ENCODE measurements around the gene MYH16.
"Not testable (repeated sequence)": the region's sequence is repeated elsewhere in the genome, so short reads cannot be mapped to it uniquely, and the experiment has no call there.

Gene MYH16

DNA sequence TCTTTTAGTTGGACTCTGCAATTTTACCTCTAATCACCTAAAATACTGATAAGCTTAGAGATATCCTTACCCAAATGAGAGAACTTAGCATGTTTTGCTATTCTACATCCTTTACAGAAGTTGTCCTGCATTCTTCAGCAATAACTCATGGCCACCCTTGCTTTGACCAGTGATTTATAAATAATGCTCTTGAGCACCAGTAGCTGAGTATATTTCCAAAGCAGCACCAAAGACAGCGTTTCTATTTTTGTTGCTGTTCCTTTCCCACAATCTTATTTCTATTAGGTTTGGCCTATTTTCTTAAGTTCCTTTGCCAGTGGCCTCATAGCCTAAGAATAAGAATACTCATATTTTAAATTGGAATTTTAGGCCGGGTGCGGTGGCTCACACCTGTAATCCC is 68.0 kb downstream of the MYH16 start:
- H3K4me1 ChIP-seq (ENCODE audit: control insufficient read depth, insufficient read depth, low read length): no peaks in the 10 kb centered on the region
- peaks cover 28% of the 10 kb centered on the region for H3K36me3 ChIP-seq (ENCODE audit: control insufficient read depth, insufficient read depth, low read length)
- no peak overlapping the region for H3K9ac ChIP-seq (ENCODE audit: low read length)
- H3K9me3 ChIP-seq (ENCODE audit: control insufficient read depth, low read length): no peaks in the 10 kb centered on the region
- H3K27me3 ChIP-seq (ENCODE audit: control insufficient read depth, insufficient read depth, low read length): no peaks in the 10 kb centered on the region
- H3K4me3 ChIP-seq (ENCODE audit: low read length): no peak overlapping the region

DNA sequence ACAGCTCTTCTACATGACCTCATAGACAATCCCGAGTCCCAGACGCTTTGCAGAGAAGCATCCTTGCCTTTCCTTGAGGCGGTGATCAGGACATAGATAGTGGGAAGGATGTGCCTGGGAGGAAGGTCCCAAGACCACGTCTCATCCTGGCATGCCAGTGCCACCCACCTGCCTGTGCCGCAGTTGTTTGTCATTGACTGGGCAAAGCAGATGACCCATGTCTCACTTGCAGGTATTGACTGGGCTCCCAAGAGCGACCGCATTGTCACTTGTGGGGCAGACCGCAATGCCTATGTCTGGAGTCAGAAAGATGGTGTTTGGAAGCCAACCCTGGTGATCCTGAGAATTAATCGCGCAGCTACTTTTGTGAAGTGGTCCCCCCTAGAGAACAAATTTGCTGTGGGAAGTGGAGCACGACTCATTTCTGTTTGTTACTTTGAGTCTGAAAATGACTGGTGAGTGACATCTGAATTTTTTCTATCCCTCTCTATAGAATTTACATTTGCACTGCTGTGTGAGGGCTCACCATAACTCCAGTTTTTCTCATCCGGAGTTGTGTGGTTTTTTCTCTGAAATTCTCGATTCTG is 71.5 kb downstream of the MYH16 start:
- no peaks in the 10 kb centered on the region for H3K4me1 ChIP-seq (ENCODE audit: control insufficient read depth, insufficient read depth, low read length)
- H3K27me3 ChIP-seq (ENCODE audit: control insufficient read depth, insufficient read depth, low read length): no peaks in the 10 kb centered on the region
- H3K36me3 ChIP-seq (ENCODE audit: control insufficient read depth, insufficient read depth, low read length): peaks cover 21% of the 10 kb centered on the region
- H3K4me3 ChIP-seq (ENCODE audit: low read length): no peak overlapping the region
- H3K9me3 ChIP-seq (ENCODE audit: control insufficient read depth, low read length): no peaks in the 10 kb centered on the region
- H3K9ac ChIP-seq (ENCODE audit: low read length): no peak overlapping the region

DNA sequence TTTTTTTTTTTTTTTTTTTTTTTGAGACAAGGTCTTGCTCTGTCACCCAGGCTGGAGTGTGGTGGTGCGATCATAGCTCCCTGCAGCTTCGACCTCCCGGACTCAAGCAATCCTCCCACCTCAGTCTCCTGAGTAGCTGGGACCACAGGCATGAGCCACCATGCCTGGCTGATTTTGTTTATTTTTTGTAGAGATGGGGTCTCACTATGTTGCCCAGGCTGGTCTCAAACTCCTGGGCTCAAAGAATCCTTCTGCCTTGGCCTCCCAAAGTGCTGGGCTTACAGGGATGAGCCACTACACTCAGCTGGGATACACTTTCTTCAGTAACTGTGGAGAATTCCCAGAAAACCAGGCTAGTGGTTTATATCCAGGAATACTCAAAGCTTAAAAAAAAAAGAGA is 78.0 kb downstream of the MYH16 start:
- not testable (repeated sequence) for H3K4me3 ChIP-seq (ENCODE audit: low read length); H3K9me3 ChIP-seq (ENCODE audit: control insufficient read depth, low read length); H3K27me3 ChIP-seq (ENCODE audit: control insufficient read depth, insufficient read depth, low read length); H3K4me1 ChIP-seq (ENCODE audit: control insufficient read depth, insufficient read depth, low read length); H3K9ac ChIP-seq (ENCODE audit: low read length)
- H3K36me3 ChIP-seq (ENCODE audit: control insufficient read depth, insufficient read depth, low read length): peaks cover 15% of the 10 kb centered on the region

DNA sequence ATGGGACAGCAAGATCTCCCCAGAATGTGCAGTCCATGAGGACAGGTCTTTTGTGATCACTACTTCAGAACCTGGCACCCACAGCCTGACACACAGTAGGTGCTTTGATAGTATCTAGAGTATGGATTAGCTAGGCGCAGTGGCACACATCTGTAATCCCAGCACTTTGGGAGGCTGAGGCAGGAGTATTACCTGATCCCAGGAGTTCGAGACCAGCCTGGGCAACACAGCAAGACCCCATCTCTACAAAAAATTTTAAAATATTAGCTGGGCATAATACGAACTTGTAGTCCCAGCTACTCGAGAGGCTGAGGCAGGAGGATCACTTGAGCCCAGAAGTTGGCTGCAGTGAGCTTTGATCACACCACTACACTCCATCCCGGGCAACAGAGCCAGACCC is 79.6 kb downstream of the MYH16 start:
- Histone ChIP-seq H3K36me3 (ENCODE audit: control insufficient read depth, insufficient read depth, low read length) (peaks cover 17% of the 10 kb centered on the region), H3K4me3 (ENCODE audit: low read length) (no peak overlapping the region), H3K9me3 (ENCODE audit: control insufficient read depth, low read length) (no peaks in the 10 kb centered on the region), H3K27me3 (ENCODE audit: control insufficient read depth, insufficient read depth, low read length) (no peaks in the 10 kb centered on the region), H3K9ac (ENCODE audit: low read length) (no peak overlapping the region), H3K4me1 (ENCODE audit: control insufficient read depth, insufficient read depth, low read length) (no peaks in the 10 kb centered on the region)

DNA sequence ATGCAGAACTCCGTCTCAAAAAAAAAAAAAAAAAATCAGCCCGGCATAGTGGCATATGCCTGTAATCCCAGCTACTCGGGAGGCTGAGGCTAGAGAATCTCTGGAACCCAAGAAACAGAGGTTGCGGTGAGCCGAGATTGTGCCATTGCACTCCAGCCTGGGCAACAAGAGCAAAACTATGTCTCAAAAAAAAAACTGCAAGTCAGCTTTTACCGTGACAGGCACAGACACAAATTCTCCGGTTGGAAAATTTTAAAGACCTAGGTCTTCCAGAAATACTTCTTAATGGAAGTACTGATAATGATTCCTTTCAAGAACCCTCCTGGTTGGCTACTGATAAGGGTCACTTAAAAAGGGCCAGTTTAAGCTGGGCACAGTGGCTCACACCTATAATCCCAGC is 82.5 kb downstream of the MYH16 start:
- H3K4me1 ChIP-seq (ENCODE audit: control insufficient read depth, insufficient read depth, low read length): no peaks in the 10 kb centered on the region
- no peak overlapping the region for H3K4me3 ChIP-seq (ENCODE audit: low read length)
- no peaks in the 10 kb centered on the region for H3K27me3 ChIP-seq (ENCODE audit: control insufficient read depth, insufficient read depth, low read length)
- no peak overlapping the region for H3K9ac ChIP-seq (ENCODE audit: low read length)
- H3K9me3 ChIP-seq (ENCODE audit: control insufficient read depth, low read length): no peaks in the 10 kb centered on the region
- H3K36me3 ChIP-seq (ENCODE audit: control insufficient read depth, insufficient read depth, low read length): peaks cover 28% of the 10 kb centered on the region

DNA sequence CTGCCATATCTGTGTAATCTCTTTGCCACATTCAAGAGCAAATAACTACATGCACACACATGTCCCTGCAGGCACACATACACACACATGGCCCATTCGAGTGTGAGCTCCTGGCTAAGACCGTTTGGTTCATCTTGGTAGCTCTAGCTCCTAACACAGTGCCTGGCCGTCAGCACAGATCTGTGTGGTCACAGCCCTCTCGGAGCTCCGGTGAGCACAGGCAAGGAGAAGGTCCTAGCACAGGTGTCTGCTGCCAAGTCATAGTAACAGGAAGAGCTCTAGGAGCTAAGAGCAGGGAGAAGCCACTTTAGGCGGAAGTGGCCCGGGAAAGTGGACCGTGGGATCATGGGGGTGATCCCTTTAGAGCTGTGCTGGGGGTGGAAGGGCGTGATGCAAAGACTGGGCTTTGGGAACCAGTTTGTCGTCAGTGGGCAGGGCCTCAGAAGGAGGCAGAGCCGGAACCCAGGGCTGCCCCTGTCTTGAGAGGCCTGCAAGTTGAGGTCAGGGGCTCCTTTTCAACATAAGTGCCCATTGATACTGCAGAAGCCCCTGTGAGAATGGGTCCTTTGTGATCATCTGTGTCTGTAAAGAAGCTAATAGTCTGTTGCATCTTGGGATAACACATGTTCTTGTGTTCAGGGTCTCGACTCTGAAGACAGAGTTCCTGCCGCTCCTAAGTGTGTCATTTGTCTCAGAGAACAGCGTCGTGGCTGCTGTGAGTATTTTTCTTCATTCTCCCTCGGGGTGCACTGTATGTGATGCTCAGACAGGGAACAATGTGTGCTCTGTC is 85.3 kb downstream of the MYH16 start:
- Histone ChIP-seq H3K9ac (ENCODE audit: low read length) (no peak overlapping the region), H3K27me3 (ENCODE audit: control insufficient read depth, insufficient read depth, low read length) (no peaks in the 10 kb centered on the region), H3K4me1 (ENCODE audit: control insufficient read depth, insufficient read depth, low read length) (no peaks in the 10 kb centered on the region), H3K4me3 (ENCODE audit: low read length) (no peak overlapping the region), H3K36me3 (ENCODE audit: control insufficient read depth, insufficient read depth, low read length) (peaks cover 15% of the 10 kb centered on the region), H3K9me3 (ENCODE audit: control insufficient read depth, low read length) (no peaks in the 10 kb centered on the region)

DNA sequence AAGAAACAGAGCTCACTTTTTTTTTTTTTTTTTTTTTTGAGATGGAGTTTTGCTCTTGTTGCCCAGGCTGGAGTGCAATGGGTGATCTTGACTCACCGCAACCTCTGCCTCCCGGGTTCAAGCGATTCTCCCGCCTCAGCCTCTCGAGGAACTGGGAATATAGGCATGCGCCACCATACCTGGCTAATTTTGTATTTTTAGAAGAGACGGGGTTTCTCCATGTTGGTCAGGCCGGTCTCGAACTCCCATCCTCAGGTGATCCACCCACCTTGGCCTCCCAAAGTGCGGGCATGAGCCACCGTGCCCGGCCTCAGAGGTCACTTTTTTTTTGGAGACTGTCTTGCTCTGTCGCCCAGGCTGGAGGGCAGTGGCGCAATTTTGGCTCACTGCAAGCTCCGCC is 85.9 kb downstream of the MYH16 start:
- not testable (repeated sequence) for H3K4me1 ChIP-seq (ENCODE audit: control insufficient read depth, insufficient read depth, low read length); H3K9me3 ChIP-seq (ENCODE audit: control insufficient read depth, low read length); H3K27me3 ChIP-seq (ENCODE audit: control insufficient read depth, insufficient read depth, low read length); H3K4me3 ChIP-seq (ENCODE audit: low read length); H3K9ac ChIP-seq (ENCODE audit: low read length)
- peaks cover 15% of the 10 kb centered on the region for H3K36me3 ChIP-seq (ENCODE audit: control insufficient read depth, insufficient read depth, low read length)

DNA sequence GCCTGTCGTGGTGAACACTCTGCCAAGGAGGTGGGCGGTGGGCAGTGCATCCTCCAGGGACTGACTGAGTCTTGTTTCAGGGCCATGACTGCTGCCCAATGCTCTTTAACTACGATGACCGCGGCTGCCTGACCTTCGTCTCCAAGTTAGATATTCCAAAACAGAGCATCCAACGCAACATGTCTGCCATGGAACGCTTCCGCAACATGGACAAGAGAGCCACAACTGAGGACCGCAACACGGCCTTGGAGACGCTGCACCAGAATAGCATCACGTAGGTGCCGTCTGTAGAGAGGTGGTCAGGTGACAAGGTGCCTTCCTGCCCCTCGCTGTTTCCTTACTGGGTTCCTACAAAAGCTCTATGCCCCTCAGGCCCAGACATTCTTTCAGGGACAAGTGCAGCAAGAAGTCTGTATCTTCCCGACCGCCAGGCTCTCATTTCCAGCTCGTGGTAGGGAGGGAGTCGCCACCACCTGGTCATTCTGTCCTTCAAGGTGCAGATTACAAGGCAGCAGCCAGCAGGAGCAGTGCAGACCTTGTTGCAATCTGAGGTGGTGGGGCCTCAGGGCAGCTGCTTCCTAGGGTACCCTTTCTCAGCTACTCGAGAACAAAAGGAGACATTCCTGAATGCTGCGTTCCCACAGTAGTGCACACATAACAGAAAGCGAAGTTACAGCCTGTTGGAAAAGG is 87.0 kb downstream of the MYH16 start:
- H3K9me3 ChIP-seq (ENCODE audit: control insufficient read depth, low read length): no peaks in the 10 kb centered on the region
- H3K36me3 ChIP-seq (ENCODE audit: control insufficient read depth, insufficient read depth, low read length): peaks cover 15% of the 10 kb centered on the region
- H3K4me1 ChIP-seq (ENCODE audit: control insufficient read depth, insufficient read depth, low read length): no peaks in the 10 kb centered on the region
- no peak overlapping the region for H3K9ac ChIP-seq (ENCODE audit: low read length)
- H3K27me3 ChIP-seq (ENCODE audit: control insufficient read depth, insufficient read depth, low read length): no peaks in the 10 kb centered on the region
- H3K4me3 ChIP-seq (ENCODE audit: low read length): no peak overlapping the region
